ENCODE measurements around the gene PRR23A.

The PRR23A gene

GRCh38 chr3:138985932-138986331, 20.1 kb downstream of the PRR23A start:
- Histone ChIP-seq H3K4me1 (ENCODE audit: insufficient read depth, insufficient read length) (no peaks in the 10 kb centered on the region), H3K27me3 (ENCODE audit: insufficient read depth, insufficient read length) (no peaks in the 10 kb centered on the region), H3K4me3 (ENCODE audit: insufficient read length, low read depth) (no peak overlapping the region), H3K9me3 (ENCODE audit: insufficient read depth, low read length) (no peaks in the 10 kb centered on the region), H3K9ac (ENCODE audit: insufficient read length, low read depth) (no peak overlapping the region), H3K36me3 (ENCODE audit: insufficient read depth, insufficient read length, low read length) (no peaks in the 10 kb centered on the region)
- no peak for TF ChIP-seq ZNF274 (IDR thresholded peaks at IDR 0.05; ENCODE audit: low read depth, low read length)
- no peak for TF ChIP-seq YY1 (IDR thresholded peaks at IDR 0.05; ENCODE audit: insufficient read depth, insufficient read length)
- TF ChIP-seq SUZ12 (IDR thresholded peaks at IDR 0.05; ENCODE audit: extremely low read depth, insufficient read depth, insufficient read length), result no peak
- DNase-seq (ENCODE audit: low read depth, low spot score), result no peak

GRCh38 chr3:138984816-138985215, 21.3 kb downstream of the PRR23A start:
- Histone ChIP-seq H3K4me1 (ENCODE audit: insufficient read depth, insufficient read length) (no peaks in the 10 kb centered on the region), H3K36me3 (ENCODE audit: insufficient read depth, insufficient read length, low read length) (no peaks in the 10 kb centered on the region), H3K27me3 (ENCODE audit: insufficient read depth, insufficient read length) (no peaks in the 10 kb centered on the region), H3K9ac (ENCODE audit: insufficient read length, low read depth) (no peak overlapping the region), H3K4me3 (ENCODE audit: insufficient read length, low read depth) (no peak overlapping the region), H3K9me3 (ENCODE audit: insufficient read depth, low read length) (no peaks in the 10 kb centered on the region)
- no peak for DNase-seq (ENCODE audit: low read depth, low spot score)
- TF ChIP-seq YY1 (IDR thresholded peaks at IDR 0.05; ENCODE audit: insufficient read depth, insufficient read length) (no peak), SUZ12 (IDR thresholded peaks at IDR 0.05; ENCODE audit: extremely low read depth, insufficient read depth, insufficient read length) (no peak)

GRCh38 chr3:138976047-138976446, 30.0 kb downstream of the PRR23A start:
- TF ChIP-seq YY1 (IDR thresholded peaks at IDR 0.05; ENCODE audit: insufficient read depth, insufficient read length) (no peak), ZNF274 (IDR thresholded peaks at IDR 0.05; ENCODE audit: low read depth, low read length) (no peak), SUZ12 (IDR thresholded peaks at IDR 0.05; ENCODE audit: extremely low read depth, insufficient read depth, insufficient read length) (no peak)

GRCh38 chr3:138975351-138975750, 30.7 kb downstream of the PRR23A start:
- Histone ChIP-seq H3K4me3 (ENCODE audit: insufficient read length, low read depth) (no peak overlapping the region), H3K9me3 (ENCODE audit: insufficient read depth, low read length) (no peaks in the 10 kb centered on the region), H3K36me3 (ENCODE audit: insufficient read depth, insufficient read length, low read length) (no peaks in the 10 kb centered on the region), H3K4me1 (ENCODE audit: insufficient read depth, insufficient read length) (peaks cover 3% of the 10 kb centered on the region), H3K27me3 (ENCODE audit: insufficient read depth, insufficient read length) (peaks cover 2% of the 10 kb centered on the region), H3K9ac (ENCODE audit: insufficient read length, low read depth) (no peak overlapping the region)
- DNase-seq (ENCODE audit: low read depth, low spot score), result no peak
- TF ChIP-seq ZNF274 (IDR thresholded peaks at IDR 0.05; ENCODE audit: low read depth, low read length) (no peak), YY1 (IDR thresholded peaks at IDR 0.05; ENCODE audit: insufficient read depth, insufficient read length) (no peak), SUZ12 (IDR thresholded peaks at IDR 0.05; ENCODE audit: extremely low read depth, insufficient read depth, insufficient read length) (no peak)

More at GRCh38 chr3:138976047-138976446, 30.0 kb downstream of the PRR23A start:
- no peak overlapping the region for H3K9ac ChIP-seq (ENCODE audit: insufficient read length, low read depth)
- DNase-seq (ENCODE audit: low read depth, low spot score), result no peak
- no peak overlapping the region for H3K4me3 ChIP-seq (ENCODE audit: insufficient read length, low read depth)
- H3K36me3 ChIP-seq (ENCODE audit: insufficient read depth, insufficient read length, low read length), result no peaks in the 10 kb centered on the region
- peaks cover 3% of the 10 kb centered on the region for H3K4me1 ChIP-seq (ENCODE audit: insufficient read depth, insufficient read length)
- H3K27me3 ChIP-seq (ENCODE audit: insufficient read depth, insufficient read length), result peaks cover 2% of the 10 kb centered on the region
- H3K9me3 ChIP-seq (ENCODE audit: insufficient read depth, low read length), result no peaks in the 10 kb centered on the region

GRCh38 chr3:138974462-138974861, 31.6 kb downstream of the PRR23A start:
- H3K27me3 ChIP-seq (ENCODE audit: insufficient read depth, insufficient read length), result peaks cover 2% of the 10 kb centered on the region
- no peak for TF ChIP-seq SUZ12 (IDR thresholded peaks at IDR 0.05; ENCODE audit: extremely low read depth, insufficient read depth, insufficient read length)
- TF ChIP-seq ZNF274 (IDR thresholded peaks at IDR 0.05; ENCODE audit: low read depth, low read length), result no peak
- no peak for TF ChIP-seq YY1 (IDR thresholded peaks at IDR 0.05; ENCODE audit: insufficient read depth, insufficient read length)
- no peaks in the 10 kb centered on the region for H3K36me3 ChIP-seq (ENCODE audit: insufficient read depth, insufficient read length, low read length)
- H3K9me3 ChIP-seq (ENCODE audit: insufficient read depth, low read length), result no peaks in the 10 kb centered on the region
- no peak for DNase-seq (ENCODE audit: low read depth, low spot score)
- H3K9ac ChIP-seq (ENCODE audit: insufficient read length, low read depth), result no peak overlapping the region
- H3K4me1 ChIP-seq (ENCODE audit: insufficient read depth, insufficient read length), result peaks cover under 1% of the 10 kb centered on the region
- H3K4me3 ChIP-seq (ENCODE audit: insufficient read length, low read depth), result no peak overlapping the region

- no peak for DNase-seq (ENCODE audit: low read depth, low spot score)
- no peaks in the 10 kb centered on the region for H3K36me3 ChIP-seq (ENCODE audit: insufficient read depth, insufficient read length, low read length)
Observed at GRCh38 chr3:138972941-138973340, 33.1 kb downstream of the PRR23A start.

GRCh38 chr3:138971766-138972320, 34.2 kb downstream of the PRR23A start:
- DNase-seq (ENCODE audit: low read depth, low spot score), result no peak
- TF ChIP-seq SUZ12 (IDR thresholded peaks at IDR 0.05; ENCODE audit: extremely low read depth, insufficient read depth, insufficient read length) (no peak), YY1 (IDR thresholded peaks at IDR 0.05; ENCODE audit: insufficient read depth, insufficient read length) (no peak), ZNF274 (IDR thresholded peaks at IDR 0.05; ENCODE audit: low read depth, low read length) (no peak)
- Histone ChIP-seq H3K4me3 (ENCODE audit: insufficient read length, low read depth) (no peak overlapping the region), H3K36me3 (ENCODE audit: insufficient read depth, insufficient read length, low read length) (no peaks in the 10 kb centered on the region), H3K4me1 (ENCODE audit: insufficient read depth, insufficient read length) (no peaks in the 10 kb centered on the region), H3K9me3 (ENCODE audit: insufficient read depth, low read length) (no peaks in the 10 kb centered on the region), H3K27me3 (ENCODE audit: insufficient read depth, insufficient read length) (no peaks in the 10 kb centered on the region), H3K9ac (ENCODE audit: insufficient read length, low read depth) (no peak overlapping the region)

More at GRCh38 chr3:138972941-138973340, 33.1 kb downstream of the PRR23A start:
- H3K4me1 ChIP-seq (ENCODE audit: insufficient read depth, insufficient read length), result no peaks in the 10 kb centered on the region
- no peak for TF ChIP-seq YY1 (IDR thresholded peaks at IDR 0.05; ENCODE audit: insufficient read depth, insufficient read length)
- no peak for TF ChIP-seq ZNF274 (IDR thresholded peaks at IDR 0.05; ENCODE audit: low read depth, low read length)
- TF ChIP-seq SUZ12 (IDR thresholded peaks at IDR 0.05; ENCODE audit: extremely low read depth, insufficient read depth, insufficient read length), result no peak
- H3K9ac ChIP-seq (ENCODE audit: insufficient read length, low read depth), result no peak overlapping the region
- H3K9me3 ChIP-seq (ENCODE audit: insufficient read depth, low read length), result no peaks in the 10 kb centered on the region
- no peak overlapping the region for H3K4me3 ChIP-seq (ENCODE audit: insufficient read length, low read depth)
- H3K27me3 ChIP-seq (ENCODE audit: insufficient read depth, insufficient read length), result no peaks in the 10 kb centered on the region

Measured in NT2/D1 (cell line).